ENCODE measurements around the gene COL4A5. TPM values are rescaled to one million over a fixed set of nuclear protein-coding genes. Genes with fewer than 3 reads are reported as not detected.

COL4A5 gene
- total RNA-seq, 4 donors from 2014 or later = 43.2 to 338 (median 127) TPM

DNA sequence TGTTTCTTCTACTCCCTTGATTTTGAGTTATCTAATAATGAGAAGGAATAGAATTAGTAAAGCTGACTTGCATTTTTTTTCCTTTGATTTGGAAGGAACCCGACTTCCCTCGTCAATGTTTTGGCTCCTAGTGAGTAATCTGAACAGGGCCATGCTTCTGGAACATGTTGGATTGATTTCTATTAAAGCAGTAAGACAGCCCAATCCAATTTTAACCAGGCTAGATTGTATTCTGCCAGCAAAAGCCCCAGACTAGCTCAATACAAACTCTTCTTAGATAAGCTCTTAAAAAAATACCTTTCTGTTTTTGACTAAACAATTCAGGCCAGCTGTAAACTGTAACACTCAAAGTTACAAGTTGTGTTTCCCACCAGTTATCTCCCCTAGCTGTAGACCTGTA is 170.5 kb downstream of the COL4A5 start:
- intact Hi-C loops (cut with DNase I; ENCODE audit: low total_unique reads) = no loop called here
- Histone ChIP-seq H3K4me1 (no peaks in the 10 kb centered on the region), H3K9me3 (no peaks in the 10 kb centered on the region), H3K36me3 (no peaks in the 10 kb centered on the region), H3K27me3 (peaks cover 0 to 7% of the 10 kb centered on the region in 2 donors), H3K4me3 (no peak overlapping the region), H3K27ac (no peak overlapping the region)
- TF ChIP-seq POLR2A (IDR thresholded peaks at IDR 0.05) = no peak
- no peak for TF ChIP-seq CTCF (IDR thresholded peaks at IDR 0.05)
- DNase-seq = no peak

- intact Hi-C loops (cut with DNase I; ENCODE audit: low total_unique reads) = no loop called here
- Histone ChIP-seq H3K27me3 (peaks cover 0 to 3% of the 10 kb centered on the region in 2 donors), H3K4me1 (no peaks in the 10 kb centered on the region), H3K36me3 (no peaks in the 10 kb centered on the region), H3K27ac (no peak overlapping the region), H3K9me3 (no peaks in the 10 kb centered on the region), H3K4me3 (no peak overlapping the region)
- TF ChIP-seq CTCF (IDR thresholded peaks at IDR 0.05) (no peak), POLR2A (IDR thresholded peaks at IDR 0.05) (no peak)
- no peak for DNase-seq
Measured at GRCh38 chrX:108614616-108615015, 175.0 kb downstream of the COL4A5 start.

DNA sequence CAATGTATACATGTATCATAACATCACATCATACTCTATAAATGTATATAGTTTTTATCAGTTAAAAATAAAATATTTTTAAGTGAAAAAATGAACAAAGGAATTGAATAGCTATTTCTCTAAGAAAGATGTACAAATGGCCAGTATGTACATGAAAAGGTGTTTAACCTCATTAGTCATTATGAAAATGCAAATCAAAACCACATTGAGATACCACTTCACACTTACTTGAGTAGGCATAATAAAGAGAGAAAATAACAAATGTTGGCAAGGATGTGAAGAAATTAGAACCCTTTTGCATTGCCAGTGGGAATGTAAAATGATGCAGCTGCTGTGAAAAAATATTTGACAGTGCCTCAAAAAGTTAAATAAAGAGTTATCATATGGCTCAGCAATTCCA is 201.2 kb downstream of the COL4A5 start:
- intact Hi-C loops (cut with DNase I; ENCODE audit: low total_unique reads) = no loop called here

DNA sequence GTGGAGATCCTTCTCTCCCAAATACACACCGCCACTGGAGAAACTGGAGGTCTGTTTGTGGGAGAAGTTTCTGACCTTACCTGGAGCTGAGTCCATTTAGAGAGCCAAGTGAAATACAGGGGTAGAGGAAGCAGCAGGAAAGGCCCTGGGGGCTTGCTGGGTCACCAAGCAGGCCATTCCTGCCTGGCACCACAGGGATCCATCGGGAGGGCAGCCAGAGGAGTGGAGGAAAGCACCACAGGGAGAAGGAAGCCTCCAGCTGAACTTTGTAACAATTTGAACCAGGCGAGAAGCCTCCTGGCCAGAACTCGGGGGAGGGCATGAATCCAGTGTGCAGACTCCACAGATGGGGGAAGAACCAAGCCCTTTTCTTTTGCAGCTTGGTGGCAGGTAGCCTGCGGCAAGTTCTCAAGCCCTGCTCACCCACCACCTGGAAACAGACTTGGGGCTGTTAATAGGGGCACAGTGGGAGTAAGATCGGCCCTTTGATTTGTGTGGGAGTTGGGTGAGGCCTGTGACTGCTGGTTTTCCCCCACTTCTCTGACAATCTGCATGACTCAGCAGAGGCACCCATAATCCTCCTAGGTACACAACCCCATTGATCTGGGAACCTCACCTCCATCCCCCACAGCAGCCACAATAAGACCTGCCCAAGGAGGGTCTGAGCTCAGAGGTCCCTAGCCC is 202.1 kb downstream of the COL4A5 start:
- Histone ChIP-seq H3K4me3 (no peak overlapping the region), H3K9me3 (no peaks in the 10 kb centered on the region), H3K27me3 (no peaks in the 10 kb centered on the region), H3K36me3 (no peaks in the 10 kb centered on the region), H3K27ac (no peak overlapping the region), H3K4me1 (no peaks in the 10 kb centered on the region)
- no peak for DNase-seq
- intact Hi-C loops (cut with DNase I; ENCODE audit: low total_unique reads) = no loop called here
- TF ChIP-seq POLR2A (IDR thresholded peaks at IDR 0.05) (no peak), CTCF (IDR thresholded peaks at IDR 0.05) (no peak)

More for the DNA sequence above, 201.2 kb downstream of the COL4A5 start:
- Histone ChIP-seq H3K27ac (no peak overlapping the region), H3K9me3 (no peaks in the 10 kb centered on the region), H3K27me3 (no peaks in the 10 kb centered on the region), H3K36me3 (no peaks in the 10 kb centered on the region), H3K4me3 (no peak overlapping the region), H3K4me1 (no peaks in the 10 kb centered on the region)
- TF ChIP-seq POLR2A (IDR thresholded peaks at IDR 0.05) = no peak
- TF ChIP-seq CTCF (IDR thresholded peaks at IDR 0.05) = no peak
- DNase-seq = no peak

GRCh38 chrX:108642273-108642628 is 202.6 kb downstream of the COL4A5 start:
- no peaks in the 10 kb centered on the region for H3K27me3 ChIP-seq
- intact Hi-C loops (cut with DNase I; ENCODE audit: low total_unique reads) = no loop called here
- no peaks in the 10 kb centered on the region for H3K36me3 ChIP-seq
- no peaks in the 10 kb centered on the region for H3K9me3 ChIP-seq
- H3K4me3 ChIP-seq = no peak overlapping the region
- H3K4me1 ChIP-seq = no peaks in the 10 kb centered on the region
- TF ChIP-seq CTCF (IDR thresholded peaks at IDR 0.05) = no peak
- no peak for TF ChIP-seq POLR2A (IDR thresholded peaks at IDR 0.05)
- no peak for DNase-seq
- H3K27ac ChIP-seq = no peak overlapping the region
